K562 (cell line): ENCODE results near the gene KBTBD3.

ENCODE experiments used
- CBFB ChIP-seq: sonication (generic); formaldehyde crosslinking; IDR thresholded peaks from 2 replicates; pipeline ENCODE4 v1.4.0; 2020; ENCODE audit warnings: mild to moderate bottlenecking, missing genetic modification reagents
- FOXP1 ChIP-seq: sonication (generic); formaldehyde crosslinking; IDR thresholded peaks from 2 replicates; pipeline ENCODE4 v1.8.0; 2022; ENCODE audit warnings: mild to moderate bottlenecking, missing genetic modification reagents
- POLR2A ChIP-seq: fragments of 450-650 bp; conservative IDR thresholded peaks from 2 replicates; pipeline ENCODE4 v1.6.1; 2016
- SMAD3 ChIP-seq: fragments of 450-650 bp; formaldehyde crosslinking; conservative IDR thresholded peaks from 2 replicates; pipeline ENCODE4 v1.4.0; 2020; ENCODE audit warnings: mild to moderate bottlenecking
- TF ChIP-seq, protein P1 (sequence below), 3 experiments: IDR thresholded peaks in 2 of 3; conservative IDR thresholded peaks in 1 of 3; 2 replicates each; pipeline ENCODE4 v1.5.1; 2011 to 2012; ENCODE audit warnings: low read length in 3 of 3, mild to moderate bottlenecking in 3 of 3, control low read depth in 2 of 3, improper control_type of control experiment in 1 of 3, inconsistent platforms in 1 of 3, low read depth in 1 of 3, mixed read lengths in 1 of 3, moderate library complexity in 1 of 3; ENCODE audit not compliant: insufficient read depth in 2 of 3

DNA sequence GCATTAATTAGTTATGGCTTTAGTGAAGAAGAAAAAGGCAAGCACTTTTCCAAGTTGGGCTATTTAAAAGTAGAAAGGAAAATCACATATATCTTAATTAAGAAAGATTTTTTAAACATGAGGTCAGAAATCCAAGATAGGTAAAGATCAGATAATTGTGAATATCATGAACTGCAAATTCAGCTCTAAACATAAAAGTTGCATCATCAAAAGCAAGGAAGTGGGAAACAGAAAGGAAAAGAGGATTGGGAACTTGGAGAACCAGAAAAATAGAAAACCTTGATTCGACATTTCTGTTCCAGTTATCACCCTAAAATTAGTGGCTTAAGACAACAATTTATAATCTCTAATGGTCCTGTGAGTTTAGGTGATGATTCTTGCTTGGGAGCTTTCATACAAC lies 17.5 kb downstream of the KBTBD3 start:
- TF ChIP-seq, protein P1, sequence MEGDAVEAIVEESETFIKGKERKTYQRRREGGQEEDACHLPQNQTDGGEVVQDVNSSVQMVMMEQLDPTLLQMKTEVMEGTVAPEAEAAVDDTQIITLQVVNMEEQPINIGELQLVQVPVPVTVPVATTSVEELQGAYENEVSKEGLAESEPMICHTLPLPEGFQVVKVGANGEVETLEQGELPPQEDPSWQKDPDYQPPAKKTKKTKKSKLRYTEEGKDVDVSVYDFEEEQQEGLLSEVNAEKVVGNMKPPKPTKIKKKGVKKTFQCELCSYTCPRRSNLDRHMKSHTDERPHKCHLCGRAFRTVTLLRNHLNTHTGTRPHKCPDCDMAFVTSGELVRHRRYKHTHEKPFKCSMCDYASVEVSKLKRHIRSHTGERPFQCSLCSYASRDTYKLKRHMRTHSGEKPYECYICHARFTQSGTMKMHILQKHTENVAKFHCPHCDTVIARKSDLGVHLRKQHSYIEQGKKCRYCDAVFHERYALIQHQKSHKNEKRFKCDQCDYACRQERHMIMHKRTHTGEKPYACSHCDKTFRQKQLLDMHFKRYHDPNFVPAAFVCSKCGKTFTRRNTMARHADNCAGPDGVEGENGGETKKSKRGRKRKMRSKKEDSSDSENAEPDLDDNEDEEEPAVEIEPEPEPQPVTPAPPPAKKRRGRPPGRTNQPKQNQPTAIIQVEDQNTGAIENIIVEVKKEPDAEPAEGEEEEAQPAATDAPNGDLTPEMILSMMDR (IDR thresholded peaks at IDR 0.05 in 2 of 3, conservative IDR thresholded peaks at IDR 0.05 in 1 of 3; ENCODE audit: insufficient read depth in 2 of 3, low read depth in 1 of 3, low read length in 3 of 3): no peak
- TF ChIP-seq FOXP1 (CRISPR knock-in tag) (no peak), SMAD3 (CRISPR knock-in tag) (no peak), POLR2A (no peak), CBFB (CRISPR knock-in tag) (no peak)
